NT2/D1 (cell line): ENCODE results near the gene HLA-F.

Experiments
- SUZ12 ChIP-seq: IDR thresholded peaks from 2 replicates; pipeline ENCODE4 v1.6.1; 2011; ENCODE audit not compliant: insufficient read length, insufficient read depth; ENCODE audit errors: extremely low read depth
- ZNF274 ChIP-seq: IDR thresholded peaks from 2 replicates; pipeline ENCODE4 v1.6.1; 2011; ENCODE audit warnings: mild to moderate bottlenecking, low read depth, low read length

DNA sequence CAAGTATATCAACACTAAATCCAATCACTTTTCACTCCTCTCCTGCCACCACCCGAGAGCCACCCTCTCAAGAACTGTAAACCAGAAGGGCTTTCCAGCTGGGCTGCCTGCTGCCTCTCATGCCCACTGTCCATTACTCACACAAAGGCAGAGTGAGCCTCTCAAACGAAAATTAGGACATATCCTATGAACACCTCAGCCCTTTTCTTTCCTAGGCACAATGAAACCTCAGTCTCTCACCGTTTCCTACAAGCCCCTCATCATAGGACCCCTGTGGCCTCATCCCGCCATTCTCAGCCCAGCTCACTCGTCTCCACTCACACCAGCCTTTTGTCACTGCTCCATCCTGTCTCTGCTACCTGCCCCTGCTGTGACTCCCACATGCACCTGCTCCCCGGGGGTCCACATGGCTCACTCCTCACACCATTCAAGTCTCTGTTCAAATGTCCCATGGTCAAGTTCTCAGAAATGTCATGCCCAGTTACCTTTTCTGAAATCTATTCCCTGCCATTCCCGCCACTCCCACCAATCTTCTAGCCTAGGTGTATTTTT, 7.4 kb downstream of the HLA-F start:
- TF ChIP-seq SUZ12 (no peak), ZNF274 (no peak)
